Adrenal gland (tissue), 12 donors: ENCODE data around the gene SUSD1. TPM values are rescaled to one million over a fixed set of nuclear protein-coding genes. Genes with fewer than 3 reads are reported as not detected.

Experiments
- DNase-seq, 7 donors: peaks; one replicate each; pipeline ENCODE4 v3.0.0-alpha.2; 2019 to 2020
- H3K27ac ChIP-seq, 5 donors: fragments of 200-600 bp; sonication (generic) in 4 of 5; 1 replicate in 3 of 5; 2 replicates in 2 of 5; pipeline versions ENCODE4 v1.5.1 to v1.8.0; 2016 to 2020; ENCODE audit warnings: mild to moderate bottlenecking in 1 of 5
- H3K27me3 ChIP-seq: fragments of 200-600 bp; 2 replicates; pipeline ENCODE4 v1.8.0; 2021
- H3K36me3 ChIP-seq, 2 donors: fragments of 200-600 bp; replicated peaks in 1 of 2; 1 replicate in 1 of 2; 2 replicates in 1 of 2; pipeline versions ENCODE4 v1.5.1 to v1.8.0; 2018 to 2022
- H3K4me1 ChIP-seq, 2 donors: fragments of 200-600 bp; replicated peaks in 1 of 2; 1 replicate in 1 of 2; 2 replicates in 1 of 2; pipeline versions ENCODE4 v1.5.1 to v1.8.0; 2018 to 2021
- H3K4me3 ChIP-seq, 4 donors: fragments of 200-600 bp; sonication (generic) in 3 of 4; one replicate each; pipeline ENCODE4 v1.5.1; 2016 to 2018
- H3K9me3 ChIP-seq, 3 donors: fragments of 200-600 bp; sonication (generic) in 1 of 3; replicated peaks in 1 of 3; 1 replicate in 2 of 3; 2 replicates in 1 of 3; pipeline versions ENCODE4 v1.5.1 to v1.8.0; 2016 to 2021
- POLR2A ChIP-seq, 2 donors: fragments of 450-650 bp; IDR thresholded peaks; one replicate each; pipeline ENCODE4 v1.6.1; 2017; ENCODE audit warnings: antibody characterized with exemption in 2 of 2, mild to moderate bottlenecking in 2 of 2, moderate library complexity in 1 of 2
- WGBS, 4 donors: extraction: QIAGEN DNeasy Blood & Tissue Kit in 2 of 4; methylation state at CpG; one replicate each; pipeline versions ENCODE4 v1.1.5 to v1.1.7; 2013 to 2017; 5-methylcytosine and 5-hydroxymethylcytosine counted together
- intact Hi-C, 2 donors: fragments of 100-400 bp; cut with DNase I; formaldehyde crosslinking; loops; one replicate each; pipeline versions ENCODE4 v1.14.1 to v1.15.0; 2022 to 2023
- polyA plus RNA-seq, 3 donors: library from polyadenylated mRNA; stranded (reverse); fragments of 200-250 nt in 2 of 3; fragments of 350-450 nt in 1 of 3; fragmentation: Illumina TruSeq in 1 of 3; extraction: RNeasy Lipid Tissue Mini Kit (QIAGEN cat#74804) in 1 of 3; gene quantifications; one replicate each; pipeline ENCODE4 v1.2.3, GENCODE V29; 2013 to 2014
- total RNA-seq, 9 donors: library from RNA; depleted of rRNA in 4 of 9; stranded (reverse); fragments of >200 nt in 4 of 9; fragments of 120-200 nt in 1 of 9; fragmentation: NEBNext Ultra II Directional in 1 of 9; extraction: Animal tissue kit (Norgen Biotek cat#: 25700) in 1 of 9; gene quantifications; one replicate each; pipeline versions ENCODE4 v1.1.0 to v1.2.4, GENCODE V29; 2013 to 2023
- TF ChIP-seq, protein P1 (sequence below), 6 experiments: fragments of 450-650 bp in 4 of 6; fragments of 200-600 bp in 2 of 6; sonication (generic) in 1 of 6; IDR thresholded peaks; 1 replicate in 5 of 6; 2 replicates in 1 of 6; pipeline versions ENCODE4 v1.5.1 to v1.8.0; 2016 to 2021; ENCODE audit warnings: antibody characterized with exemption in 6 of 6, mild to moderate bottlenecking in 2 of 6, moderate library complexity in 1 of 6
- donor health status: healthy with polysubstance abuse.
- donor health status: Bipolar disorder and iron deficiency.
- donor health status: DM: yes; HTN: yes; CAD: no.
- donor health status: DM: no; HTN: no; CAD: no.
- donor health status: DM: no; HTN: no; CAD: no.
- donor health status: DM: yes; HTN: yes; CAD: no.

Gene SUSD1
- total and polyA plus RNA-seq, 12 donors, result 4.7 to 37.0 (median 20.8) TPM

DNA sequence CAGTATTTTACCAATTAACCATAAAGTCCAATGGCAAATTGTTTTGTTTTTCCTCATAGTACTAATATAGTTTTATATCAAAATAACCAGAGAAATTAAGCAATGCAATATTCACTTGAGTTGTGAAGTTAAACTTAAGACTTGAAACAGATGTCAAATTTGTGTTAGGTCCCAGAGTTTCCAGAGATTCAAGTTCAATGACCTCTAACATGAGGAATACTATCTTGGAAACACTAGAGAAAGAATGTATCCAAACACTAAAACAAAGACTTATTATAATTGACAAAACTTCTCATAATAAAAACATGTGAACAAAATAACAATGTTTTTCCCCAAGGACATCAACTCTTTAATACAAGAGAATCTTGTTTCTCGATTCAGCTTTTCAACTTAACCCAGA lies 18.0 kb downstream of the SUSD1 start:
- peaks cover 0 to 14% of the 10 kb centered on the region in 2 donors for H3K4me1 ChIP-seq
- H3K27me3 ChIP-seq, result no peaks in the 10 kb centered on the region
- no peak for TF ChIP-seq POLR2A (IDR thresholded peaks at IDR 0.05)
- DNase-seq, result no peak
- no peak overlapping the region for H3K27ac ChIP-seq
- H3K9me3 ChIP-seq, result no peaks in the 10 kb centered on the region
- intact Hi-C loops, result no loop called here
- WGBS, 4 donors, result 67 to 77% (median 70%) methylated on average over 1 of the region's 1 CpG
- no peak overlapping the region for H3K4me3 ChIP-seq
- no peaks in the 10 kb centered on the region for H3K36me3 ChIP-seq

DNA sequence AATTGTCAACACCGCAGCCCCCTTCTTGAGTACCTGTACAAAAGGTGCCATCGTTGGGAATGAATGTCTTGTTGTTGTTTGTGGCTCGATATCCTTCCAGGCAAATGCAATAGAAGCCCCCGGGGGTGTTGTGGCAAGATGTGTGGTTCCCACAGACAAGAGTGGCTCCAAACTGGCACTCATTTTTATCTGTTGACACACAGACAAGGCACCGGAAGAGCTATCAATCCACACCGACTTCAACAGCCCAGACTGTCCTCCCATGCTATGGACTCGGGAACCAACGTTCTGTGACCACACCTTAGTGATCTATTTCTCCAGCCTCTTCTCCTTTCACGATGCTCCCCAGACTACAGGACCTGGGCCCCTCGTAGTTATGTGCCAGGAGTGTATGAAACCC lies 25.9 kb downstream of the SUSD1 start:
- intact Hi-C loops, result no loop called here
- WGBS, 4 donors, result 92 to 96% (median 95%) methylated on average over 10 of the region's 10 CpGs

DNA sequence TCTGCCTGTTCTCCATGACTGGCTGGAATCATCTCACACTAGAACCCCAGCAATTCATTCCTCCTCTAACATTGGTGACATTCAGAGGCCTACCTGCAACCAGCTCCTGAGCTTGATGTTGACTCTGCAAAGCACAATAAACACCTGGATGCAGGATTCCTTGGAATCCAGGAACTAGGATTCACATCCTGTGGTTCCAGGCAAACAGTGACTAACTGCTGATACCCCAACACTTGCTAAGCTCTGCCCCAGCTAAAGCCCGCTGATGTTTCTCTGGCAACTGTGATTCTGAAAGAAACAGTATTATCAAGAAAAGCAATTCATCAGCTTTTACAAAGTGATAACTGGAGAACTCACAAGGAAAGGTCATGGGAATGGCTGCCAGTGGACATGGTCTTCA lies 29.2 kb downstream of the SUSD1 start:
- intact Hi-C loops, result no loop called here
- H3K4me1 ChIP-seq, result no peaks in the 10 kb centered on the region
- H3K36me3 ChIP-seq, result peaks cover 0 to 6% of the 10 kb centered on the region in 2 donors
- no peaks in the 10 kb centered on the region for H3K9me3 ChIP-seq
- no peak overlapping the region for H3K27ac ChIP-seq
- no peaks in the 10 kb centered on the region for H3K27me3 ChIP-seq
- no peak for DNase-seq
- TF ChIP-seq POLR2A (IDR thresholded peaks at IDR 0.05), result no peak
- TF ChIP-seq, protein P1, sequence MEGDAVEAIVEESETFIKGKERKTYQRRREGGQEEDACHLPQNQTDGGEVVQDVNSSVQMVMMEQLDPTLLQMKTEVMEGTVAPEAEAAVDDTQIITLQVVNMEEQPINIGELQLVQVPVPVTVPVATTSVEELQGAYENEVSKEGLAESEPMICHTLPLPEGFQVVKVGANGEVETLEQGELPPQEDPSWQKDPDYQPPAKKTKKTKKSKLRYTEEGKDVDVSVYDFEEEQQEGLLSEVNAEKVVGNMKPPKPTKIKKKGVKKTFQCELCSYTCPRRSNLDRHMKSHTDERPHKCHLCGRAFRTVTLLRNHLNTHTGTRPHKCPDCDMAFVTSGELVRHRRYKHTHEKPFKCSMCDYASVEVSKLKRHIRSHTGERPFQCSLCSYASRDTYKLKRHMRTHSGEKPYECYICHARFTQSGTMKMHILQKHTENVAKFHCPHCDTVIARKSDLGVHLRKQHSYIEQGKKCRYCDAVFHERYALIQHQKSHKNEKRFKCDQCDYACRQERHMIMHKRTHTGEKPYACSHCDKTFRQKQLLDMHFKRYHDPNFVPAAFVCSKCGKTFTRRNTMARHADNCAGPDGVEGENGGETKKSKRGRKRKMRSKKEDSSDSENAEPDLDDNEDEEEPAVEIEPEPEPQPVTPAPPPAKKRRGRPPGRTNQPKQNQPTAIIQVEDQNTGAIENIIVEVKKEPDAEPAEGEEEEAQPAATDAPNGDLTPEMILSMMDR (IDR thresholded peaks at IDR 0.05), result no peak
- WGBS, 4 donors, result 82 to 100% (median 89%) methylated on average over 1 of the region's 1 CpG
- H3K4me3 ChIP-seq, result no peak overlapping the region

More for the DNA sequence above, 25.9 kb downstream of the SUSD1 start:
- H3K4me1 ChIP-seq, result no peaks in the 10 kb centered on the region
- no peaks in the 10 kb centered on the region for H3K9me3 ChIP-seq
- TF ChIP-seq, protein P1 (IDR thresholded peaks at IDR 0.05), result no peak
- no peak for TF ChIP-seq POLR2A (IDR thresholded peaks at IDR 0.05)
- H3K36me3 ChIP-seq, result no peaks in the 10 kb centered on the region
- no peaks in the 10 kb centered on the region for H3K27me3 ChIP-seq
- H3K4me3 ChIP-seq, result no peak overlapping the region
- DNase-seq, result no peak
- H3K27ac ChIP-seq, result no peak overlapping the region

DNA sequence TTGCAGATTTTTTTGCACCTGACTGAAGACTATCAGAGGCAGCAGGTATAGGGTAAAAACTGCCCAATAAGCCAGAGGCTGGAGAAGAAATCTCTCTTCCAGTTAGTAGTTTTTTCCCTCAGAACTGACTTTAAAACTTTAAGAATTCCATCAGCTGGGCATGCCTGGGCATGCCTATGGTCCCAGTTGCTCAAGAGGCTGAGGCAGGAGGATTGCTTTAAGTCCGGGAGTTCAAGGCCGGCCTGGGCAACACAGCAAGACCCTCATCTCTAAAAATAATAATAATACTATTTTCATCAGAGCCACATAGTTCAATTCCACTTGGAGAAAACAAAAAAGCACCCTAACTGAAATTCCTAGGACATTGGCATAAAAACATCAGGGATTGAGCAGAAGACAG lies 30.3 kb downstream of the SUSD1 start:
- TF ChIP-seq POLR2A (IDR thresholded peaks at IDR 0.05), result no peak
- TF ChIP-seq, protein P1 (IDR thresholded peaks at IDR 0.05), result no peak
- Histone ChIP-seq H3K9me3 (no peaks in the 10 kb centered on the region), H3K4me3 (no peak overlapping the region), H3K4me1 (no peaks in the 10 kb centered on the region), H3K36me3 (peaks cover 0 to 6% of the 10 kb centered on the region in 2 donors), H3K27ac (no peak overlapping the region), H3K27me3 (no peaks in the 10 kb centered on the region)
- intact Hi-C loops, result no loop called here
- WGBS, 4 donors, result 85 to 100% (median 92%) methylated on average over 2 of the region's 2 CpGs
- DNase-seq, result no peak

DNA sequence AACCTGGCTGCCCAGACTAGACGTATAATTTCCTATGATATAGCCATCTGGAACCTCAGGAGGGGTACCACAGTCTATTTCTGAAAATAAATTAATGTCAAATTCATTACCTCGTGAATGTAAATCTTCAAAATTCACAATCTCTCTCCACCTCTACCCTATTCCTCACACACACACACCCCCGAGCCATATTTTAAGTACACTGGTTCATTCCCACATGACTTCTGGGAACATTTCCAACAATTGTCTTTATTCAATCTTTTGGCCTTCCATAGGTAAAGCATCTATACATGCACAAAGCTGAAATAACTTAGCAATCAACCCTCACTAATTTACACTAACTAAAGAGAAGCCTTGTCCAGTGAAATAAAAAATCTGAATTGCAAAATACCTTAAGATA lies 32.7 kb downstream of the SUSD1 start:
- Histone ChIP-seq H3K9me3 (no peaks in the 10 kb centered on the region), H3K4me3 (no peak overlapping the region), H3K36me3 (peaks cover 0 to 6% of the 10 kb centered on the region in 2 donors), H3K27me3 (no peaks in the 10 kb centered on the region), H3K4me1 (no peaks in the 10 kb centered on the region), H3K27ac (no peak overlapping the region)
- whole genome bisulfite sequencing, 4 donors, result 78 to 88% (median 87%) methylated on average over 3 of the region's 3 CpGs
- DNase-seq, result no peak
- intact Hi-C loops, result no loop called here
- TF ChIP-seq POLR2A (IDR thresholded peaks at IDR 0.05), result no peak
- TF ChIP-seq, protein P1 (IDR thresholded peaks at IDR 0.05), result no peak
